Measurements from ENCODE around the gene KLK5. TPM values are rescaled to one million over a fixed set of nuclear protein-coding genes. Genes with fewer than 3 reads are reported as not detected.

The KLK5 gene
- total RNA-seq, 2 donors from 2014 or later = not detected

DNA sequence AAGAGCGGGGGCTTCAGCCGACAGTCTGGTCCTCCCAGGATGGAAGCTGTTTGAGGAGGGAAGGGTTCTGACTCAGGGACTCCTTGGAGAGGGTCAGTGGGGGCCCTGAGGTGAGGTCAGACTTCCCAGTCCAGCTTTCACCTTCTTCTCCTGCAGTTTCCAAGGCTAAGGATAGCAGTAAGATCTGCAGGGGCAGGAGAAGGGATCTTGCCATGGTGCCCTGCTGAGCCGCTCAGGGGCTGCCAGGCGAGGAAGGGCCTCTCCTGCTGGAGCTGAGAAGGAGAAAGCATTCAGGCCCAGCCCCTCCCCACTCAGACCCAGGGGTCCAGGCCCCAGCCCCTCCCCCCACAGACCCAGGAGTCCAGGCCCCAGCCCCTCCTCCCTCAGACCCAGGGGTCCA is 29.3 kb upstream of the KLK5 start:
- no peaks in the 10 kb centered on the region for H3K4me1 ChIP-seq (ENCODE audit: control insufficient read depth in 1 of 2, low read depth in 2 of 2)
- no peak for TF ChIP-seq CTCF (IDR thresholded peaks at IDR 0.05)
- ATAC-seq (ENCODE audit: insufficient number of reproducible peaks, low FRiP score, low read depth) (no peak), DNase-seq (ENCODE audit: low spot score) (no peak)
- H3K27me3 ChIP-seq (replicated peaks; ENCODE audit: insufficient read depth) = no peaks in the 10 kb centered on the region
- no peaks in the 10 kb centered on the region for H3K36me3 ChIP-seq
- H3K9me3 ChIP-seq = no peaks in the 10 kb centered on the region
- H3K27ac ChIP-seq = no peak overlapping the region
- no peak overlapping the region for H3K4me3 ChIP-seq

- Histone ChIP-seq H3K4me3 (no peak overlapping the region), H3K36me3 (no peaks in the 10 kb centered on the region), H3K27me3 (replicated peaks; ENCODE audit: insufficient read depth) (no peaks in the 10 kb centered on the region), H3K4me1 (ENCODE audit: control insufficient read depth in 1 of 2, low read depth in 2 of 2) (no peaks in the 10 kb centered on the region), H3K9me3 (no peaks in the 10 kb centered on the region), H3K27ac (no peak overlapping the region)
- no peak for DNase-seq (ENCODE audit: low spot score)
- no peak for ATAC-seq (ENCODE audit: insufficient number of reproducible peaks, low FRiP score, low read depth)
- TF ChIP-seq CTCF (IDR thresholded peaks at IDR 0.05) = no peak
These were observed 28.8 kb upstream of the KLK5 start for GRCh38 chr19:50981587-50982146.

DNA sequence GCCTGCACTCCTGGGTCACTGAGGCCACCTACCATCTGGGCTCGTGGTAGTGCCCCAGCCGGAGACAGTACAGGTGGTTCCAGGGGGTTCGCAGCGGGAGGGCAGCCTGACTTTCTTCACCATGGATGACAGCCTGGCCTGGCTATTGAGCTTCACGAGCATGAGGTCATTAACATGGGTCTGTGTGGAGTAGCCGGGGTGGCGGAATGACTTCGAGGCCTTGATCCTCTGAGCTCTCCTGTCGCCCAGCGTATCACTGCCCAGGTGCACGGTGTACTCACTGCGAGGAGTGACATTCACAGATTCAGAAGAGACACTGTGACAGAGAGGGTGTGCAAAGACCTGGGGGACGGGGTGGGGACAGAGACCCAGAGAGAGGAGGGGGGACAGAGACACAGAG is 27.4 kb upstream of the KLK5 start:
- no peaks in the 10 kb centered on the region for H3K9me3 ChIP-seq
- no peaks in the 10 kb centered on the region for H3K27me3 ChIP-seq (replicated peaks; ENCODE audit: insufficient read depth)
- ATAC-seq (ENCODE audit: insufficient number of reproducible peaks, low FRiP score, low read depth) (no peak), DNase-seq (ENCODE audit: low spot score) (no peak)
- no peak overlapping the region for H3K4me3 ChIP-seq
- no peak for TF ChIP-seq CTCF (IDR thresholded peaks at IDR 0.05)
- no peak overlapping the region for H3K27ac ChIP-seq
- H3K4me1 ChIP-seq (ENCODE audit: control insufficient read depth in 1 of 2, low read depth in 2 of 2) = no peaks in the 10 kb centered on the region
- H3K36me3 ChIP-seq = no peaks in the 10 kb centered on the region

GRCh38 chr19:50979758-50980157 is 26.9 kb upstream of the KLK5 start:
- Histone ChIP-seq H3K4me3 (no peak overlapping the region), H3K27me3 (replicated peaks; ENCODE audit: insufficient read depth) (no peaks in the 10 kb centered on the region), H3K4me1 (ENCODE audit: control insufficient read depth in 1 of 2, low read depth in 2 of 2) (no peaks in the 10 kb centered on the region), H3K9me3 (no peaks in the 10 kb centered on the region), H3K36me3 (no peaks in the 10 kb centered on the region), H3K27ac (no peak overlapping the region)
- no peak for DNase-seq (ENCODE audit: low spot score)
- ATAC-seq (ENCODE audit: insufficient number of reproducible peaks, low FRiP score, low read depth) = no peak
- TF ChIP-seq CTCF (IDR thresholded peaks at IDR 0.05) = no peak

GRCh38 chr19:50978772-50979390 is 26.0 kb upstream of the KLK5 start:
- Histone ChIP-seq H3K4me3 (no peak overlapping the region), H3K9me3 (no peaks in the 10 kb centered on the region), H3K4me1 (ENCODE audit: control insufficient read depth in 1 of 2, low read depth in 2 of 2) (no peaks in the 10 kb centered on the region), H3K27me3 (replicated peaks; ENCODE audit: insufficient read depth) (no peaks in the 10 kb centered on the region), H3K27ac (no peak overlapping the region), H3K36me3 (no peaks in the 10 kb centered on the region)
- TF ChIP-seq CTCF (IDR thresholded peaks at IDR 0.05) = no peak
- DNase-seq (ENCODE audit: low spot score) (no peak), ATAC-seq (ENCODE audit: insufficient number of reproducible peaks, low FRiP score, low read depth) (no peak)

Data from thoracic aorta (tissue), 2 donors.